Measurements from ENCODE around the gene FNDC3B.

FNDC3B gene

GRCh38 chr3:172042663-172043179 is 3.3 kb downstream of the FNDC3B start:
- peak in 1 of 2 experiments; percentile 46; a peak in 1 of 4 replicates for TF ChIP-seq REST (IDR thresholded peaks at IDR 0.05; ENCODE audit: insufficient read depth in 1 of 2, low read depth in 2 of 2, low read length in 2 of 2)

- TF ChIP-seq REST (IDR thresholded peaks at IDR 0.05; ENCODE audit: insufficient read depth in 1 of 2, low read depth in 2 of 2, low read length in 2 of 2) (no peak), TAF1 (IDR thresholded peaks at IDR 0.05; ENCODE audit: borderline replicate concordance, insufficient read depth, low read length) (no peak), SIN3A (IDR thresholded peaks at IDR 0.05; ENCODE audit: borderline replicate concordance, insufficient read depth, low read length) (no peak), FOXP2 (optimal IDR thresholded peaks at IDR 0.05; ENCODE audit: borderline replicate concordance, extremely low read depth, extremely low read length, insufficient read depth) (no peak), POLR2AphosphoS5 (IDR thresholded peaks at IDR 0.05; ENCODE audit: low read depth, low read length) (no peak)
Observed at GRCh38 chr3:172043233-172043632, 3.9 kb downstream of the FNDC3B start.

GRCh38 chr3:172043766-172044165 is 4.4 kb downstream of the FNDC3B start:
- no peak for TF ChIP-seq SIN3A (IDR thresholded peaks at IDR 0.05; ENCODE audit: borderline replicate concordance, insufficient read depth, low read length)
- no peak for TF ChIP-seq TAF1 (IDR thresholded peaks at IDR 0.05; ENCODE audit: borderline replicate concordance, insufficient read depth, low read length)
- TF ChIP-seq REST (IDR thresholded peaks at IDR 0.05; ENCODE audit: insufficient read depth in 1 of 2, low read depth in 2 of 2, low read length in 2 of 2) = no peak
- TF ChIP-seq POLR2AphosphoS5 (IDR thresholded peaks at IDR 0.05; ENCODE audit: low read depth, low read length) = no peak
- no peak for TF ChIP-seq FOXP2 (optimal IDR thresholded peaks at IDR 0.05; ENCODE audit: borderline replicate concordance, extremely low read depth, extremely low read length, insufficient read depth)

GRCh38 chr3:172044833-172045585 is 5.6 kb downstream of the FNDC3B start:
- TF ChIP-seq TAF1 (IDR thresholded peaks at IDR 0.05; ENCODE audit: borderline replicate concordance, insufficient read depth, low read length) (no peak), REST (IDR thresholded peaks at IDR 0.05; ENCODE audit: insufficient read depth in 1 of 2, low read depth in 2 of 2, low read length in 2 of 2) (no peak), POLR2AphosphoS5 (IDR thresholded peaks at IDR 0.05; ENCODE audit: low read depth, low read length) (no peak), SIN3A (IDR thresholded peaks at IDR 0.05; ENCODE audit: borderline replicate concordance, insufficient read depth, low read length) (no peak), FOXP2 (optimal IDR thresholded peaks at IDR 0.05; ENCODE audit: borderline replicate concordance, extremely low read depth, extremely low read length, insufficient read depth) (no peak)

Data from PFSK-1 (cell line).